GM15510 (cell line): ENCODE data around the gene MCM10.

Source experiments
- POLR2A ChIP-seq: IDR thresholded peaks from 3 replicates; pipeline ENCODE4 v1.6.1; 2011; ENCODE audit warnings: borderline replicate concordance; ENCODE audit not compliant: insufficient read length; ENCODE audit errors: extremely low read depth

MCM10 gene

GRCh38 chr10:13191362-13191761, 30.0 kb downstream of the MCM10 start:
- TF ChIP-seq POLR2A = no peak

- no peak for TF ChIP-seq POLR2A
Measured at GRCh38 chr10:13193637-13194036, 32.3 kb downstream of the MCM10 start.

- TF ChIP-seq POLR2A = no peak
Measured at GRCh38 chr10:13195016-13195415, 33.7 kb downstream of the MCM10 start.

GRCh38 chr10:13201132-13201531, 39.8 kb downstream of the MCM10 start:
- TF ChIP-seq POLR2A = no peak

- TF ChIP-seq POLR2A = no peak
Measured at GRCh38 chr10:13206091-13206490, 44.7 kb downstream of the MCM10 start.

- TF ChIP-seq POLR2A = no peak
Measured at GRCh38 chr10:13206546-13207443, 45.4 kb downstream of the MCM10 start.

GRCh38 chr10:13213163-13213562, 51.8 kb downstream of the MCM10 start:
- TF ChIP-seq POLR2A = no peak

GRCh38 chr10:13218878-13219277, 57.5 kb downstream of the MCM10 start:
- TF ChIP-seq POLR2A = no peak

- no peak for TF ChIP-seq POLR2A
Measured at GRCh38 chr10:13219685-13220670, 58.6 kb downstream of the MCM10 start.

- TF ChIP-seq POLR2A = no peak
Measured at GRCh38 chr10:13221572-13221971, 60.2 kb downstream of the MCM10 start.

- TF ChIP-seq POLR2A = no peak
Measured at GRCh38 chr10:13222151-13222550, 60.8 kb downstream of the MCM10 start.

- no peak for TF ChIP-seq POLR2A
Measured at GRCh38 chr10:13222566-13222965, 61.2 kb downstream of the MCM10 start.

GRCh38 chr10:13223241-13223640, 61.9 kb downstream of the MCM10 start:
- TF ChIP-seq POLR2A = no peak

- no peak for TF ChIP-seq POLR2A
Measured at GRCh38 chr10:13224210-13224995, 63.0 kb downstream of the MCM10 start.
